ENCODE measurements around the gene KMT2A. TPM values are rescaled to one million over a fixed set of nuclear protein-coding genes. Genes with fewer than 3 reads are reported as not detected.
A peak's percentile ranks its signal among the peaks of the same experiment; 100 is the strongest.

KMT2A gene
- total RNA-seq, 1 donor from 2014 or later, result 85.8 TPM

DNA sequence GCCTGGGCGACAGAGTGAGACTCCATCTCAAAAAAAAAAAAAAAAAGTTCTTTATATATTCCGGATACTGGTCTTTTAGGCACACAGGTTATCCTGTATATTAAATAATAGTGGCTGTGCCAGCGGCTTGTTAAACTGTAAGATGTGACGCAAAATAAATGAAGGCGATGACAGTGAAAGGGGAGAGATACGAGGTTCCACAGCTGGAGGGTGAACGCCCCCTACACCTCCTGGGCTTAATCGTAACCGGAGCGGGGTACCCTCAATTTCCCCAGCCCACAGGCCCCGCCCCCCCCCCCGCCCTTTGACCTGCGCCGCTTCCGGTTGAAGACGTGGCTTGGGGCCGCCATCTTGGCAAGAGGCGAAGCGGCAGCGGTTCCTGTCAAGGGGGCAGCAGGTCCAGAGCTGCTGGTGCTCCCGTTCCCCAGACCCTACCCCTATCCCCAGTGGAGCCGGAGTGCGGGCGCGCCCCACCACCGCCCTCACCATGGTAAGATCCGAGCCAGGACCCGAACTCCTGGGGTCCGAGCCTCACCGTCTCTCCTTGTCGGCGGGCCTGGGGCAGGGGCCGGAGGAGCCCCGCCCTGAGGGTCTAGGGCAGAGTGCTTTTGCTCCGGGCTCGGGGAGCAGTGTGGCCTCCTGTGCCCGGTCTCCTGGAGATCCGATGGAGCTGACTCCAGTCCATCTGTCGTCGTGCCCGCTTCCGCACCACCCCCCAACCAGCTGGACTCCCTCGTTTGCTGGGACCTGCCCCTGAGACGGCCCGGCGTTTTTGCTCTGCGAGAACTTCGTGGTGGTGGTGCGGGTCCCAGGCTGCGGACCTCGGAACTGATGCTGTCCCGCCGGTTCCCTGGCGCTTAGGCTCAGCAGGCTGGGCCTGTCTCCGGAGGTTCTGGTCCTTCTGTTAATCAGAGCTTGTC lies 136.0 kb downstream of the KMT2A start, which contains the start of gene ARCN1:
TSS of gene ARCN1 (plus strand) at position 349 of the 920 bp plus-strand sequence. CDS start at position 488, 139 bp downstream.
- peaks cover 34% of the 10 kb centered on the region for H3K4me1 Mint-ChIP-seq
- H3K27me3 Mint-ChIP-seq (ENCODE audit: low read depth), result no peaks in the 10 kb centered on the region
- H3K36me3 Mint-ChIP-seq, result no peaks in the 10 kb centered on the region
- peak within 1 kb of the TSS; percentile 83 for H3K4me3 Mint-ChIP-seq
- peak; percentile 46 to 62 for DNase-seq (ENCODE audit: low spot score in 2 of 2, unreplicated experiment in 2 of 2)
- peak within 1 kb of the TSS; percentile 92 for H3K27ac Mint-ChIP-seq
- TF ChIP-seq, protein P1, sequence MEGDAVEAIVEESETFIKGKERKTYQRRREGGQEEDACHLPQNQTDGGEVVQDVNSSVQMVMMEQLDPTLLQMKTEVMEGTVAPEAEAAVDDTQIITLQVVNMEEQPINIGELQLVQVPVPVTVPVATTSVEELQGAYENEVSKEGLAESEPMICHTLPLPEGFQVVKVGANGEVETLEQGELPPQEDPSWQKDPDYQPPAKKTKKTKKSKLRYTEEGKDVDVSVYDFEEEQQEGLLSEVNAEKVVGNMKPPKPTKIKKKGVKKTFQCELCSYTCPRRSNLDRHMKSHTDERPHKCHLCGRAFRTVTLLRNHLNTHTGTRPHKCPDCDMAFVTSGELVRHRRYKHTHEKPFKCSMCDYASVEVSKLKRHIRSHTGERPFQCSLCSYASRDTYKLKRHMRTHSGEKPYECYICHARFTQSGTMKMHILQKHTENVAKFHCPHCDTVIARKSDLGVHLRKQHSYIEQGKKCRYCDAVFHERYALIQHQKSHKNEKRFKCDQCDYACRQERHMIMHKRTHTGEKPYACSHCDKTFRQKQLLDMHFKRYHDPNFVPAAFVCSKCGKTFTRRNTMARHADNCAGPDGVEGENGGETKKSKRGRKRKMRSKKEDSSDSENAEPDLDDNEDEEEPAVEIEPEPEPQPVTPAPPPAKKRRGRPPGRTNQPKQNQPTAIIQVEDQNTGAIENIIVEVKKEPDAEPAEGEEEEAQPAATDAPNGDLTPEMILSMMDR (IDR thresholded peaks at IDR 0.05; ENCODE audit: unreplicated experiment), result no peak
- no peaks in the 10 kb centered on the region for H3K9me3 Mint-ChIP-seq

DNA sequence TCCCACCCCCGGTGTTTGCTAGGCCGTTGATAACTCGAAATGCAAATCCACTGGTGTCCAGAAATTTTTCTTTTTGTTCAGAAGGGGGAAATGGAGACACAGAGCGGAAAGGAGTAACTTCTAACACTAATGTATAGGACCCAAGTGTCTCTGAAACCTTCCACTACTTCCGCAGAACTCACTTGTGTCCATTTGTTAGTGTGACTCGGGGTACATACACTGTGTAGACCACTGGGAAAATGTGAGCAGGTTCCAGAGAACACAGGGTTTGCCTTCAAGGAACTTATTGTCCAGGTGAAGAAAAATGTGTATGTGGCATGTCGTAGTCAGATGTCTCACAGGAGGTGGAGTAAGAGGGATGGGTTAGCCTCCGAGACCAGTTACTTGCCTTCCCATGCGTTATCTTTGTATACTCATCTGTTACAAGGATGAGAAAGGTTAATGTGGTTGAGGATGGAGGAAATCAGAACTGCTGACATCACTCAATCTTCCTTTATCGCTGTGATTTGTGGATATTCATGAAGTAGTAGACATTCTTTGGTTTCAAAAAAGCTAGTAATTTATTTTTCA lies 136.8 kb downstream of the KMT2A start:
- DNase-seq (ENCODE audit: low spot score in 2 of 2, unreplicated experiment in 2 of 2), result no peak
- TF ChIP-seq, protein P1 (IDR thresholded peaks at IDR 0.05; ENCODE audit: unreplicated experiment), result no peak
- H3K4me1 Mint-ChIP-seq, result peaks cover 37% of the 10 kb centered on the region
- H3K36me3 Mint-ChIP-seq, result no peaks in the 10 kb centered on the region
- H3K27me3 Mint-ChIP-seq (ENCODE audit: low read depth), result no peaks in the 10 kb centered on the region
- no peaks in the 10 kb centered on the region for H3K9me3 Mint-ChIP-seq
- H3K27ac Mint-ChIP-seq, result peak overlapping the region; percentile 92
- H3K4me3 Mint-ChIP-seq, result peak overlapping the region; percentile 83

DNA sequence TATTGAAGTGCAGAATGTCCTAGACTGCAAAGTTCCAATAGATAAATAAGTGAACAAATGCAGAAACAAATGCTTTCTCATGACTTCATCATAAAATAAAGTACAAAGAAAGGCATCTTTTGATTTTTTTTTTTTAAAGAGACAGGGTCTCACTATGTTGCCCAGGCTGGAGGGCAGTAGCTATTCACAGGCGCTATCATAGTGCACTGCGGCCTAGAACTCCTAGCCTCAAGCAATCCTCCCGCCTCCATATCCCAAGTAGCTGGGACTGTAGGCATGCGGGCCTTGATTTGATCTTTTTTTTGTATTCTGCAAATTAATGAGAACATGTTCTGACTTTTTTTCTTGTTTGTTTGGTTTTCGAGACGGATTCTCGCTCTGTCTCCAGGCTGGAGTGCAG lies 138.3 kb downstream of the KMT2A start:
- TF ChIP-seq, protein P1 (IDR thresholded peaks at IDR 0.05; ENCODE audit: unreplicated experiment), result no peak
- peak overlapping the region; percentile 82 for H3K27ac Mint-ChIP-seq
- peaks cover 37% of the 10 kb centered on the region for H3K4me1 Mint-ChIP-seq
- no peaks in the 10 kb centered on the region for H3K9me3 Mint-ChIP-seq
- no peak for DNase-seq (ENCODE audit: low spot score in 2 of 2, unreplicated experiment in 2 of 2)
- no peaks in the 10 kb centered on the region for H3K36me3 Mint-ChIP-seq
- H3K27me3 Mint-ChIP-seq (ENCODE audit: low read depth), result no peaks in the 10 kb centered on the region
- H3K4me3 Mint-ChIP-seq, result peak overlapping the region; percentile 53

Other genes with a start within 250 kb of the KMT2A start
- not detected in 3 replicates for gene JAML, start 211.5 kb upstream of the KMT2A start, total RNA-seq
- gene MPZL3, start 184.1 kb upstream of the KMT2A start, total RNA-seq, result 5.0 to 5.7 TPM (median 5.2 TPM) in 3 replicates
- gene MPZL2, start 172.2 kb upstream of the KMT2A start, total RNA-seq, result 32.3 to 36.9 TPM (median 32.8 TPM) in 3 replicates
- not detected in 3 replicates for gene CD3E, start 131.8 kb upstream of the KMT2A start, total RNA-seq
- not detected in 3 replicates for gene CD3D, start 93.8 kb upstream of the KMT2A start, total RNA-seq
- gene CD3G, start 92.1 kb upstream of the KMT2A start, total RNA-seq, result not detected in 3 replicates
- gene UBE4A, start 76.9 kb upstream of the KMT2A start, total RNA-seq, result 40.5 to 41.5 TPM (median 41.5 TPM) in 3 replicates
- gene ATP5MG, start 34.9 kb upstream of the KMT2A start, total RNA-seq, result 168 to 188 TPM (median 180 TPM) in 3 replicates
- gene TTC36, start 91.0 kb downstream of the KMT2A start, total RNA-seq, result 1.1 TPM in 3 replicates
- 46.1 to 48.0 TPM (median 46.7 TPM) in 3 replicates for gene TMEM25, start 94.7 kb downstream of the KMT2A start, total RNA-seq
- 22.3 to 24.1 TPM (median 23.7 TPM) in 3 replicates for gene IFT46, start 129.4 kb downstream of the KMT2A start, total RNA-seq
- gene ARCN1, start 135.9 kb downstream of the KMT2A start, total RNA-seq, result 139 to 144 TPM (median 140 TPM) in 3 replicates
- gene PHLDB1, start 171.1 kb downstream of the KMT2A start, total RNA-seq, result 138 to 148 TPM (median 139 TPM) in 3 replicates
- gene TREH, start 243.2 kb downstream of the KMT2A start, total RNA-seq, result 0.11 TPM in 1 of 3 replicates, not detected in the others